Bronchial epithelial cell (primary cell): ENCODE results near the gene TMCC1. TPM values are rescaled to one million over a fixed set of nuclear protein-coding genes. Genes with fewer than 3 reads are reported as not detected.
"Not testable (repeated sequence)": the region's sequence is repeated elsewhere in the genome, so short reads cannot be mapped to it uniquely, and the experiment has no call there.

Experiments
- DNase-seq: peaks from one replicate; pipeline ENCODE4 v3.0.0-alpha.2; 2010; ENCODE audit warnings: low read depth
- FAIRE-seq: peaks from 2 replicates; lab custom pipeline; 2011; peaks lifted over from hg19 to GRCh38; lab: Jason Lieb, UNC
- H3K27me3 ChIP-seq: 2 replicates; pipeline ENCODE4 v1.5.1; 2011; ENCODE audit warnings: low read length; ENCODE audit not compliant: control insufficient read depth, insufficient read depth
- H3K36me3 ChIP-seq: 2 replicates; pipeline ENCODE4 v1.5.1; 2011; ENCODE audit warnings: low read length; ENCODE audit not compliant: control insufficient read depth, insufficient read depth
- H3K4me3 ChIP-seq: 2 replicates; pipeline ENCODE4 v1.5.1; 2011; ENCODE audit warnings: mild to moderate bottlenecking, low read depth, low read length, control low read depth
- total RNA-seq: library from RNA; depleted of rRNA; stranded (reverse); fragments of >200 nt; gene quantifications from 2 replicates; pipeline ENCODE4 v1.2.1, GENCODE V29; 2014
- TF ChIP-seq, protein P1 (sequence below): IDR thresholded peaks from 2 replicates; pipeline ENCODE4 v1.5.1; 2011; ENCODE audit warnings: mild to moderate bottlenecking, moderate library complexity, low read length, control low read depth, inconsistent platforms; ENCODE audit not compliant: insufficient read depth, severe bottlenecking

The TMCC1 gene
- total RNA-seq, 1 donor from 2014 or later = 18.2 TPM

DNA sequence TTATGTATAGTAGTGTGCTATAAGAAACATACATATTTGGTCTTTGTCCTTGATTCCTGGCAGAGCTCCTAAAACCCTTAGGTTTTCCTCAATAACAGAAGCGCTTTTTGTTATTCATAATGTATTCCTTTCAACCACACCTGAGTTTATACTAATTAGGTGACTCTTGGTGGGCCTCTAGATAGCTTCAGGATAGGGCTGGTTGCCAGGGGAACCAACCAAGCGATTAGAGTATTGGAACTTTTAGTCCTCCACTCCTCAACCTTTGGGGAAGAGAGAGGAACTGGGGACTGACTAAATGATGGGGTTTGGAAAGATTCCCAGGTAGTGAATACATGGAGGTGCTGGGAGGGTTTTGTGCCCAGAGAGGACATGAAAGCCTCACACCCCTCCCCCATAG, 24.6 kb downstream of the TMCC1 start:
- H3K4me3 ChIP-seq = no peak overlapping the region
- no peaks in the 10 kb centered on the region for H3K27me3 ChIP-seq
- no peak for FAIRE-seq
- TF ChIP-seq, protein P1, sequence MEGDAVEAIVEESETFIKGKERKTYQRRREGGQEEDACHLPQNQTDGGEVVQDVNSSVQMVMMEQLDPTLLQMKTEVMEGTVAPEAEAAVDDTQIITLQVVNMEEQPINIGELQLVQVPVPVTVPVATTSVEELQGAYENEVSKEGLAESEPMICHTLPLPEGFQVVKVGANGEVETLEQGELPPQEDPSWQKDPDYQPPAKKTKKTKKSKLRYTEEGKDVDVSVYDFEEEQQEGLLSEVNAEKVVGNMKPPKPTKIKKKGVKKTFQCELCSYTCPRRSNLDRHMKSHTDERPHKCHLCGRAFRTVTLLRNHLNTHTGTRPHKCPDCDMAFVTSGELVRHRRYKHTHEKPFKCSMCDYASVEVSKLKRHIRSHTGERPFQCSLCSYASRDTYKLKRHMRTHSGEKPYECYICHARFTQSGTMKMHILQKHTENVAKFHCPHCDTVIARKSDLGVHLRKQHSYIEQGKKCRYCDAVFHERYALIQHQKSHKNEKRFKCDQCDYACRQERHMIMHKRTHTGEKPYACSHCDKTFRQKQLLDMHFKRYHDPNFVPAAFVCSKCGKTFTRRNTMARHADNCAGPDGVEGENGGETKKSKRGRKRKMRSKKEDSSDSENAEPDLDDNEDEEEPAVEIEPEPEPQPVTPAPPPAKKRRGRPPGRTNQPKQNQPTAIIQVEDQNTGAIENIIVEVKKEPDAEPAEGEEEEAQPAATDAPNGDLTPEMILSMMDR = no peak
- no peak for DNase-seq
- H3K36me3 ChIP-seq = peaks cover 1% of the 10 kb centered on the region

DNA sequence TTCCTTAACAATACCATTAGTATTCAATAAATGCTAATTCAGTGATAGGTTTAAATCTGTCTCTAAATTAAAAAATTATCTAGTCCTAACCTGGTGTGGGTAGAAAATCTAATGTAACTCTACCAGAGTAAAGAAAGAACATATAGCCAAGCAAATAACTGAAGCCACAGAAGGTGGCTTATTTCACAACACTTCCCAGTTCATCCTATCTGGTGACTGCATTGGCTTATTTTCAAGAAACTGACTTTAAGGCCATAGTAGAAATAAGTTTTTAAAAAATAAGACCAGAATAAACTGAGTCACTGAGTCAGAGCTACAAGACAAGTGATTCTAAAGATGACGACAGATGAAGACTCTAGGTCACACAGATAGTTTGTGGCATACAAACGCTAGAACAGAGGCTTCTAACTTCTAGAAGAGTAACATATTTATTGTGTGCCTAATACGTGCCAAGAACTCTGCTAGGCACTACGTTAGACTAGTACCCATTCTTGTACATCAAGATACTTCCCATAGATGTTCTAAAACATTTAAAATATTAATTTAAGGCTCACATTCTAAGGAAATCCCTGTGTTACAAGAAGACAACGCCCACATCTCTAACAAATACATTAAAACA, 25.9 kb downstream of the TMCC1 start:
- TF ChIP-seq, protein P1 = no peak
- no peak for FAIRE-seq

DNA sequence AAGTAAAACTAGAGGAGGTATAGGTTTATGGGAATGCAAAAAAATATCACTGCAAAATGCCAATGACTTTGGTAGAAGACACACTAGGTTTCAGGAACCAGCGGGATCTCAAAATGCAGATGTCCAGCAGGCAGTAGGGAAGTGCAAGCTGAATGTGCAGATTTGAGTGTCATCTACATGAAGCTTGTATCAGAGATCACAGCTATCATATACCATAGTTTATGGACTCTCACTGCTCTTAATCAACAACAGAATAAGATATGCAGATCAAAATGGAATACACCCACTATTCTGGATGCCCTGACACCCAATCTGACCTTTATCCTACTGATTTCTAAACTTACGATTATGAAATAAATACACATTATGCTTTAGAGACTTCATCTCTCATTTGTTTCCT, 27.7 kb downstream of the TMCC1 start:
- DNase-seq = no peak
- TF ChIP-seq, protein P1 = no peak
- no peak overlapping the region for H3K4me3 ChIP-seq
- FAIRE-seq = no peak
- H3K27me3 ChIP-seq = no peaks in the 10 kb centered on the region
- H3K36me3 ChIP-seq = peaks cover 1% of the 10 kb centered on the region

More for the DNA sequence above, 25.9 kb downstream of the TMCC1 start:
- Histone ChIP-seq H3K36me3 (no peaks in the 10 kb centered on the region), H3K27me3 (no peaks in the 10 kb centered on the region), H3K4me3 (no peak overlapping the region)
- DNase-seq = no peak

DNA sequence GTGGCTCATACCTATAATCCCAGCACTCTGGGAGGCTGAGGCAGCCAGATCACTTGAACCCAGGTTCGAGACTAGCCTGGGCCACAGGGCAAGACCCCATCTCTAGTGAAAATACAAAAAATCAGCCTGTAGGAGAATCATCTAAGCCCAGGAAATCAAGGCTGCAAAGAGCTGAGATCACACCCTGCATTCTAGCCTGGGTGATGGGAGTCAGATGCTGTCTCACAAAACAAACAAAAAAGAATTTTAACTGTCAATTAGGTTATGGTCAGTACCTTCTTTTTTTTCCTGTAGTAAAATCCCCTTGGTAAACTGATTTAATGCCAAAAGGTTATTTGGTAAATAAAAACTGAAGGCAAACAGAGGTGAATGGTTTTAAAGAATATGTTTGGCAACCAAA, 29.0 kb downstream of the TMCC1 start:
- no peaks in the 10 kb centered on the region for H3K27me3 ChIP-seq
- FAIRE-seq = no peak

DNA sequence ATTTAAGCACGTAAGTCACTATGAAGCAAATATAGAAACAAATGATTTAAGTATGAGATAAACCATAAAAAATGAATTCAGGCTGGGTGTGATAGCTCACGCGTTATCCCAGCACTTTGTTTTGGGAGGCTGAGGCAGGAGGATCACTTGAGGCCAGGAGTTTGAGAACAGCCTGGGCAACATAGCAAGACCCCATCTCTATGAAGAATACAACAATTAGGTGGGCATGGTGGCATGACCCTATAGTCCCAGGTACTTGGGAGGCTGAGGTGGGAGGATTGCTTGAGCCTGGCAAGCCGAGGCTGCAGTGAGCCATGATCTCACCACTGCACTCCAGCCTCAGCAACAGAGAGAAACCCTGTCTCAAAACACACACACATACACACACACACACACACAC, 34.2 kb downstream of the TMCC1 start:
- TF ChIP-seq, protein P1 = no peak
- Histone ChIP-seq H3K4me3 (no peak overlapping the region), H3K36me3 (peaks cover 1% of the 10 kb centered on the region), H3K27me3 (no peaks in the 10 kb centered on the region)
- FAIRE-seq (no peak), DNase-seq (no peak)

More for the DNA sequence above, 29.0 kb downstream of the TMCC1 start:
- TF ChIP-seq, protein P1 = no peak
- no peak for DNase-seq
- peaks cover 1% of the 10 kb centered on the region for H3K36me3 ChIP-seq
- H3K4me3 ChIP-seq = no peak overlapping the region

DNA sequence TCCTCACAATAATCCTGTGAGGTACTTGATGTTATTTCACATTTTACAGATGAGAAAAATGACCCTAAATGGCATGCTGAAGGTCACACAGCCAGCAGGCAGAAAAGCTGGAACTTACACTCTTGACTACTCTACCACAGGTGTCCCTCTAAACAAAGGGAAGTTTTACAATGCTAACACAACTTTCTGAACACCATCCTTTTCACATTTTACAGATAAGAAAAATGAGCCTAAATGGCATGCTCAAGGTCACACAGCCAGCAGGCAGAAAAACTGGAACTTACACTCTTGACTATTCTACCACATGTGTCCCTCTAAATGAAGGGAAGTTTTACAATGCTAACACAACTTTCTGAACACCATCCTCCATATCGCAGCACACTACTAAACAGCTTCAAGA, 35.6 kb downstream of the TMCC1 start:
- FAIRE-seq (no peak), DNase-seq (no peak)
- Histone ChIP-seq H3K4me3 (no peak overlapping the region), H3K36me3 (peaks cover 1% of the 10 kb centered on the region), H3K27me3 (no peaks in the 10 kb centered on the region)
- TF ChIP-seq, protein P1 = no peak

DNA sequence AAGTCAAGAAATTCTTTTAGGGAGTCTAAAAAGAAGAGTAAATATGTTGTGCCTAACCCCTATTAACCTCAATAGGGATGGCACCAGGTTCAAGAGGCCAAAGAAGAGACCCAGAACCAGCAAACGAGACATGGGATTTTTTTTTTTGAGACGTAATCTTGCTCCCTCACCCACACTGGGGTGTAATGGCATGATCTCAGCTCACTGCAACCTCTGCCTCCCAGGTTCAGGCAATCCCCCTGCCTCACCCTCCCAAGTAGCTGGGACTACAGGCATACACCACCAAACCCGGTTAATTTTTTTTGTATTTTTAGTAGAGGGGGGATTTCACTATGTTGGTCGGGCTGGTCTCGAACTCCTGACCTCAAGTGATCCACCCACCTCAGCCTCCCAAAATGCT, 36.7 kb downstream of the TMCC1 start:
- H3K36me3 ChIP-seq, DNase-seq, FAIRE-seq: not testable (repeated sequence)

More for the DNA sequence above, 36.7 kb downstream of the TMCC1 start:
- H3K27me3 ChIP-seq, H3K4me3 ChIP-seq: not testable (repeated sequence)
